KOPT-K1 (cell line): ENCODE data around the gene ITPR3.
"Not testable (repeated sequence)": the region's sequence is repeated elsewhere in the genome, so short reads cannot be mapped to it uniquely, and the experiment has no call there.

ENCODE experiments used
- H3K27ac ChIP-seq: fragments of 200-600 bp; sonication (generic); 2 replicates; pipeline ENCODE4 v1.5.1; 2016; ENCODE audit warnings: antibody characterized with exemption, mild to moderate bottlenecking, low read depth, low read length; ENCODE audit not compliant: poor library complexity, severe bottlenecking
- H3K36me3 ChIP-seq: fragments of 200-600 bp; sonication (generic); 2 replicates; pipeline ENCODE4 v1.5.1; 2017; ENCODE audit warnings: antibody characterized with exemption, mild to moderate bottlenecking, low read length, moderate library complexity; ENCODE audit not compliant: insufficient read depth
- H3K9me3 ChIP-seq: fragments of 200-600 bp; sonication (generic); 2 replicates; pipeline ENCODE4 v1.5.1; 2017; ENCODE audit warnings: antibody characterized with exemption, low read length, mild to moderate bottlenecking; ENCODE audit not compliant: insufficient read depth, poor library complexity, severe bottlenecking

Gene ITPR3

GRCh38 chr6:33586108-33586640, 34.9 kb upstream of the ITPR3 start:
- no peaks in the 10 kb centered on the region for H3K36me3 ChIP-seq
- peak overlapping the region; percentile 64 for H3K27ac ChIP-seq
- no peaks in the 10 kb centered on the region for H3K9me3 ChIP-seq

- Histone ChIP-seq H3K27ac (no peak overlapping the region), H3K9me3 (no peaks in the 10 kb centered on the region), H3K36me3 (no peaks in the 10 kb centered on the region)
Measured at GRCh38 chr6:33587529-33587928, 33.6 kb upstream of the ITPR3 start.

- no peaks in the 10 kb centered on the region for H3K36me3 ChIP-seq
- H3K27ac ChIP-seq: no peak overlapping the region
- no peaks in the 10 kb centered on the region for H3K9me3 ChIP-seq
Measured at GRCh38 chr6:33588894-33589293, 32.2 kb upstream of the ITPR3 start.

DNA sequence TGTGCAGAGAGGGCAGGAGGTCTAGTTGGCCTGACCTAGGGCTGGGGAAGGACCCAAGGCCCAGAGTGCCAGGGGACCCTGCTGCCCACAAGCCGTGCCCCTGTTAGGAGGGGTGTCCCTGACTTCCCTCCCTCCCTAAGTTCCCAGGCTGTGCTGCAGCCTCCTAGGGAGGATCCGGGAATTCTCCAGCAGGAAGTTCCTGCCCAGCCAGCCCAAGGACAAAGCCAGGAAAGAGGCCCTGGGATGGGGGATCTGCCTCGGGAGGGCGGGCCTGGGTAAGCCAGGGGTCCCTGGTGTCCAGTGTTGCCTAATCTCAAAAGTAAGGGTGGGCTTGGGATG, 31.8 kb upstream of the ITPR3 start:
- H3K27ac ChIP-seq: no peak overlapping the region
- H3K36me3 ChIP-seq: no peaks in the 10 kb centered on the region
- no peaks in the 10 kb centered on the region for H3K9me3 ChIP-seq

DNA sequence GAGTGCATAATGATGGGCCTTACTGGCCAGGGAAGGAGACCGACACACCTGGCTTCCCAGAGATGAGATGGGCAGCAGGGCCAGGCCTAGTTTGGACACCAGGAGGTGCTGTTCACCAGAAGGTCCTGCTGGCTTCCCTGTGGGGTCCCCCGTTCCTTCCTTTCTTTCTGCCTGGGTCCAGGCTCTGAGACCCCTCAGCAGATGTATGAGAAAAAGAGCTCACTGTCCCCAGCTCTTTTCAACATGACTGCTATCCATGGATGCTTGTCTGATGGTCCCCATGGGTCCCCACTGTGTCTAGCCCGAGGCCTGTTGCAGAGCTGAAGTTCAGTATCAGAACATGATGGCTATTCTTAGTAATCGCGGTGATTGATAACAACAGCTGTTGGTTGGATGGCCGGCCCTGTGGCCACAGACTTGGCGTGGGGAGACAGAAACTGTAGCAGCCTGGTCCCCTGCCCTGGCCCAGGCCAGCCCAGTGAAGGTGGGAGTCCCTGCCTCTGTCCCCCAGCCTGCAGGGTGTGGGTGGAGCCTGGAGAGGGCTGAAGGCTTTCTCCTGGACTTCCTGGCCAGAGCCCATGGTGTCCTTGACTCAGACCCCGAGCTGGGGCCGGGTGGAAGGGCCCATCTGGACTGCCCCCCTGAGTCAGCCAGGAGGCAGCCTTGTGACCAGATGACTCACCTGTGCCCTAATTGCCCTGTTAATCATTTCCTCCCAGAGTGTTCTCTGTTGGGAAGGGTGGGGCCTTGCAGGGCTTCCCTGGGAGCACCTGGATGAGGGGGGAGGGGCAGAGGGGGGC, 31.2 kb upstream of the ITPR3 start:
- H3K9me3 ChIP-seq: no peaks in the 10 kb centered on the region
- H3K36me3 ChIP-seq: no peaks in the 10 kb centered on the region
- no peak overlapping the region for H3K27ac ChIP-seq

DNA sequence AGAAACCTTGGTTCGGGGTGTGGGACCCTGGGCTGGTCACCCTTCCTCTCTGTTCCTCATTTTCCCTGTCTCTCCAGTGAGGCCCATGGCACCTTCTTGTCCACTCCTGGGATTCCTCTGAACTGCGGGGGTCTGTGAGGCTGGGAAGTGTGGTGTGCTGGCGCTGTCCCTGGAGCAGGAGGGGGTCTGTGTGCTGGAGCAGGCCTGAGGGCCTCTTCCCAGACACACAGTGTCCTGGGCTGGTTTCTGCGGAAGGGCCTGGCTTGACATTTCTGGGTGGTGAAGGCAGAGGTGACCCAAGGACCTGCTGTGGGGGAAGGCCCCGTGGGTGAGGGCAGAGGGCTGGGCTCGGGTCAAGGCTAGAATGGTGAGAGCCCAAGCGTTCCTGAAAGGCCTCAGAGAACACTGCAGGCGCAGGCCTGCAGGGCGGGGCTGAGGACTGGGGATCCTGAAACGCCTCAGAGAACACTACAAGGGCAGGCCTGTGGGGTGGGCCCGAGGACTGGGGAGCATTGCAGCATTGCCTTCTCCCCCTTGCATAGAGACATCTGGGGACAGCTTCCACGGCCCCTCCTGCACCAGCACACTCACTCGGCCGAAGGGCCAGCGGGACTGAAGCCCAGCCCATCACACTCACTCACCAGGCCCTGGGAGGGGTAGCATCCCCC, 30.5 kb upstream of the ITPR3 start:
- H3K27ac ChIP-seq: no peak overlapping the region
- H3K9me3 ChIP-seq: no peaks in the 10 kb centered on the region
- no peaks in the 10 kb centered on the region for H3K36me3 ChIP-seq

GRCh38 chr6:33591424-33592032, 29.6 kb upstream of the ITPR3 start:
- no peaks in the 10 kb centered on the region for H3K9me3 ChIP-seq
- H3K36me3 ChIP-seq: no peaks in the 10 kb centered on the region
- H3K27ac ChIP-seq: no peak overlapping the region

- no peak overlapping the region for H3K27ac ChIP-seq
- no peaks in the 10 kb centered on the region for H3K36me3 ChIP-seq
- no peaks in the 10 kb centered on the region for H3K9me3 ChIP-seq
Measured at GRCh38 chr6:33592280-33592594, 28.9 kb upstream of the ITPR3 start.

- Histone ChIP-seq H3K9me3 (no peaks in the 10 kb centered on the region), H3K36me3 (no peaks in the 10 kb centered on the region), H3K27ac (no peak overlapping the region)
Measured at GRCh38 chr6:33592595-33593413, 28.3 kb upstream of the ITPR3 start.

- Histone ChIP-seq H3K27ac (no peak overlapping the region), H3K36me3 (no peaks in the 10 kb centered on the region)
Measured at GRCh38 chr6:33593414-33593727, 27.8 kb upstream of the ITPR3 start.

GRCh38 chr6:33595001-33595846, 25.9 kb upstream of the ITPR3 start:
- H3K27ac ChIP-seq: no peak overlapping the region
- no peaks in the 10 kb centered on the region for H3K9me3 ChIP-seq
- no peaks in the 10 kb centered on the region for H3K36me3 ChIP-seq

More at GRCh38 chr6:33593414-33593727, 27.8 kb upstream of the ITPR3 start:
- H3K9me3 ChIP-seq: no peaks in the 10 kb centered on the region

DNA sequence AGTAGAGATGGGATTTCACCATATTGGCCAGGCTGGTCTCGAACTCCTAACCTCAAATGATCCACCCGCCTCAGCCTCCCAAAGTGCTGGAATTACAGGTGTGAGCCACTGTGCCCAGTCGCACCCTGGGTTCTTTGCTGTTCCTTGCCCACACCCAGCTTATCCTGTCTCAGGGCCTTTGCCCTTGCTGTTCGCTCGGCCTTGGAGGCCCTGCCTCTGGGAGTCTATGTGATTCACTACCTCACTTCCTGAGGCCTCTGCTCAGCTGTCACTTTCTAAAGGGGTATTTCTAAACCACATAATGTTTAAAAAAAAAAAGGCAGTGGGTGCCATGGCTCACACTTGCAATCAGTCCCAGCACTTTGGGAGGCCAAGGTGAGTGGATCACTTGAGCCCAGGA, 24.2 kb upstream of the ITPR3 start:
- not testable (repeated sequence) for H3K9me3 ChIP-seq, H3K36me3 ChIP-seq, H3K27ac ChIP-seq

DNA sequence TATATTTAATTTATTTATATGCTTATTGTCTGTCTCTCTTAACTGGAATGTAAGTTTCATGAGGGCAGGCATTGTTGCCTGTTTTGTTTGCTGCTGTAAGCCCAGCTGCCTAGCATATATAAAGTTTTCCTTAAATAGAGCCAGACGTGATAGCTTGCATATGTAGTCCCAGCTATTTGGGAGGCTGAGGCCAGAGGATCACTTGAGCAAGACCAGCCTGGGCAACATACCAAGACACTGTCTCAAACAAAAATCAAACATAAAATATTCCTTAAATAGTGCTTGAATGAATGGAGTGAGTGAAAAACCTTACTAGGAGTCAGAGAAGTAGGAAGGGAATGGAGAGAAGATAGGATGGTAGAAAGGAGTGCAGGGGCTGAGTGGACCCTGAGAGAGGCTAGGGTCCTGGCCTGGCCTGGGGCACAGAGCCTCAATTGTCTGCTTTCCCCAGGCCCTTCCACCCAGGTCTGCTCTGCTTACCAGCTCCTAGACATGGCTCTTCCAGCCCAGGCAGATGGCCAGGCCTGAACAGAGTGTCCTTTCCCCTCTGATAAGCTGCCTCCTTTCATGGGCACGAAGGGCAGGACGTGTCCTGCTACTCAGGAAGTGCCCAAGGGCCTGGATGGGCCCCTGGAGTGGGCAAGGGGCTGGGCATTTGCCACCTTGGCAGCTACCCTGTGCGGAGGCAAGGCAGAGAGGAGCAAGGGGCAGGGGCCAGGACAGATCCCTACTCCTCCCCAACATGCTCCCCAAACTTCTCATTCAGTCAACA, 23.4 kb upstream of the ITPR3 start:
- H3K36me3 ChIP-seq: no peaks in the 10 kb centered on the region
- no peaks in the 10 kb centered on the region for H3K9me3 ChIP-seq
- no peak overlapping the region for H3K27ac ChIP-seq

GRCh38 chr6:33599413-33599938, 21.6 kb upstream of the ITPR3 start:
- H3K9me3 ChIP-seq: no peaks in the 10 kb centered on the region
- no peaks in the 10 kb centered on the region for H3K36me3 ChIP-seq
- H3K27ac ChIP-seq: no peak overlapping the region
